H1 (cell line): ENCODE data around the gene RNGTT.

ENCODE experiments used
- BCL11A ChIP-seq, 2 experiments: IDR thresholded peaks; one replicate each; pipeline ENCODE4 v1.6.1; 2011; ENCODE audit warnings: low read depth in 2 of 2, low read length in 2 of 2, mild to moderate bottlenecking in 2 of 2
- CEBPB ChIP-seq: IDR thresholded peaks from 2 replicates; pipeline ENCODE4 v1.6.1; 2012; ENCODE audit warnings: low read depth, low read length
- CHD1 ChIP-seq: IDR thresholded peaks from 2 replicates; pipeline ENCODE4 v1.6.1; 2012; ENCODE audit warnings: low read depth, low read length, improper control_type of control experiment
- CHD2 ChIP-seq: IDR thresholded peaks from 2 replicates; pipeline ENCODE4 v1.6.1; 2012; ENCODE audit warnings: low read length, improper control_type of control experiment
- EZH2 ChIP-seq: fragments of 200-600 bp; sonication (generic); IDR thresholded peaks from 2 replicates; pipeline ENCODE4 v1.7.1; 2012; ENCODE audit warnings: low read depth, mild to moderate bottlenecking, moderate library complexity, low read length, inconsistent platforms; ENCODE audit not compliant: severe bottlenecking
- HDAC2 ChIP-seq, 2 experiments: fragments of 300-600 bp in 1 of 2; sonication (generic) in 1 of 2; IDR thresholded peaks; 2 replicates each; pipeline ENCODE4 v1.6.1; 2011 to 2012; ENCODE audit warnings: low read depth in 2 of 2, low read length in 2 of 2, mild to moderate bottlenecking in 2 of 2, moderate library complexity in 2 of 2, borderline replicate concordance in 1 of 2, inconsistent platforms in 1 of 2
- KDM1A ChIP-seq: fragments of 200-600, 300-600 bp; sonication (generic); IDR thresholded peaks from 2 replicates; pipeline ENCODE4 v1.7.1; 2016; ENCODE audit warnings: mild to moderate bottlenecking, low read length, borderline replicate concordance
- NANOG ChIP-seq: IDR thresholded peaks from 2 replicates; pipeline ENCODE4 v1.6.1; 2011; ENCODE audit warnings: low read length, low read depth, mild to moderate bottlenecking, inconsistent platforms; ENCODE audit not compliant: insufficient read depth, poor library complexity, severe bottlenecking
- POLR2A ChIP-seq, 2 experiments: IDR thresholded peaks; 1 replicate in 1 of 2; 2 replicates in 1 of 2; pipeline ENCODE4 v1.6.1; 2011; ENCODE audit warnings: low read depth in 2 of 2, low read length in 2 of 2, mild to moderate bottlenecking in 2 of 2; ENCODE audit errors: control extremely low read depth in 1 of 2
- YY1 ChIP-seq: IDR thresholded peaks from 2 replicates; pipeline ENCODE4 v1.6.1; 2011; ENCODE audit warnings: low read depth, mild to moderate bottlenecking, low read length
- TF ChIP-seq, protein P1 (sequence below): IDR thresholded peaks from 2 replicates; pipeline ENCODE4 v1.6.1; 2012; ENCODE audit warnings: inconsistent platforms
- TF ChIP-seq, protein P2 (sequence below): IDR thresholded peaks from 2 replicates; pipeline ENCODE4 v1.6.1; 2011; ENCODE audit warnings: low read length, improper control_type of control experiment
- TF ChIP-seq, protein P3 (sequence below), 3 experiments: IDR thresholded peaks; 1 replicate in 2 of 3; 2 replicates in 1 of 3; pipeline versions ENCODE4 v1.5.1 to v1.6.1; 2011; ENCODE audit warnings: low read length in 3 of 3, mild to moderate bottlenecking in 3 of 3, inconsistent platforms in 2 of 3, low read depth in 1 of 3, moderate library complexity in 1 of 3; ENCODE audit not compliant: insufficient read depth in 1 of 3; ENCODE audit errors: control extremely low read depth in 1 of 3

DNA sequence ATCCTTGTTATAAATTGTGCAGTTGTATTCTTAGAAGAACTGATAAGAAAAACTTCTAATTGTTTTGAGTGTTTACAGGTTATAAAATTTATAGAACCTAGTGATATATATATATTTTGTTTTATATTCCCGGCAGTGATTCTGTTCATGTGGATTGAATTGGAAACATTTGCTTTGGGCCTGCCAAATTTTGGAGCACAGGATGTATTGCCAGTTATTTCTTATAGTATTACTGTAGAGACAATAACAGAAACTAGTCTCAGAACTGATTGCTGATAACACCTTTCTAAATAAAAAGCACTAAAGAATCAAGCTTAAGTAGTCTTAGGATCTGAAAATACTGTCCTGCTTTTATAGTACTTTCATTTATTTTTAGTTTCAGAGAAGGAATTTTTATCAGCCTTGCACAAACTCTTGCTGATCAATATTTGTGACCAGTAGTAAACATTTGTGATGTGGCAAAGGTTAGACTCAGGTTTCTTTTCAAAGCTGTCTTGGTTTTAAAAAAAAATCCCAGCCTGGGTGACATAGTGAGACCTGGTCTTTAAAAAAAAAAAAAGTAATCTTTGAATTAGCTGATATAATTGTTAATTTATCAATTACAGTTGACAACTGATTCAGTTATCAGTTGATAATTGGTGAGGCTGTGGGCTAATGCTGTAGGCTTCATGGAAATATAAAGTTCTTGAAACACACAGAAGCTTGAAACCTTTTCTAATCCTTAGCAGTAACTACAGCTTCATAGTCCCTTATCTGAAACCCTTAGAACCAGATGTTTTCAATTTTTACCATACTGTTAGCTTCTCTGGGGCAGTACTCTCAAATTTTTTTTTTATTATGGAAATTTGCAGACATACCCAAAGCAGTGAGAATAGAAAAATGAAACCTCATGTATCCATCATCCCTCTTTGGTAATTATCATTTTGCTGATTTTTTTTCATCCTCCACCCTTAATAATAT lies 42.4 kb downstream of the RNGTT start:
- TF ChIP-seq, protein P1, sequence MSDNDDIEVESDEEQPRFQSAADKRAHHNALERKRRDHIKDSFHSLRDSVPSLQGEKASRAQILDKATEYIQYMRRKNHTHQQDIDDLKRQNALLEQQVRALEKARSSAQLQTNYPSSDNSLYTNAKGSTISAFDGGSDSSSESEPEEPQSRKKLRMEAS, result no peak
- TF ChIP-seq, protein P2, sequence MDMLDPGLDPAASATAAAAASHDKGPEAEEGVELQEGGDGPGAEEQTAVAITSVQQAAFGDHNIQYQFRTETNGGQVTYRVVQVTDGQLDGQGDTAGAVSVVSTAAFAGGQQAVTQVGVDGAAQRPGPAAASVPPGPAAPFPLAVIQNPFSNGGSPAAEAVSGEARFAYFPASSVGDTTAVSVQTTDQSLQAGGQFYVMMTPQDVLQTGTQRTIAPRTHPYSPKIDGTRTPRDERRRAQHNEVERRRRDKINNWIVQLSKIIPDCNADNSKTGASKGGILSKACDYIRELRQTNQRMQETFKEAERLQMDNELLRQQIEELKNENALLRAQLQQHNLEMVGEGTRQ, result no peak
- no peak for TF ChIP-seq BCL11A (IDR thresholded peaks at IDR 0.05; ENCODE audit: low read depth in 2 of 2, low read length in 2 of 2)
- TF ChIP-seq HDAC2 (IDR thresholded peaks at IDR 0.05; ENCODE audit: borderline replicate concordance in 1 of 2, low read depth in 2 of 2, low read length in 2 of 2), result no peak
- TF ChIP-seq EZH2, result no peak
- no peak for TF ChIP-seq YY1
- no peak for TF ChIP-seq POLR2A (IDR thresholded peaks at IDR 0.05; ENCODE audit: control extremely low read depth in 1 of 2, low read depth in 2 of 2, low read length in 2 of 2)
- no peak for TF ChIP-seq CHD1
- TF ChIP-seq NANOG, result no peak
- TF ChIP-seq, protein P3, sequence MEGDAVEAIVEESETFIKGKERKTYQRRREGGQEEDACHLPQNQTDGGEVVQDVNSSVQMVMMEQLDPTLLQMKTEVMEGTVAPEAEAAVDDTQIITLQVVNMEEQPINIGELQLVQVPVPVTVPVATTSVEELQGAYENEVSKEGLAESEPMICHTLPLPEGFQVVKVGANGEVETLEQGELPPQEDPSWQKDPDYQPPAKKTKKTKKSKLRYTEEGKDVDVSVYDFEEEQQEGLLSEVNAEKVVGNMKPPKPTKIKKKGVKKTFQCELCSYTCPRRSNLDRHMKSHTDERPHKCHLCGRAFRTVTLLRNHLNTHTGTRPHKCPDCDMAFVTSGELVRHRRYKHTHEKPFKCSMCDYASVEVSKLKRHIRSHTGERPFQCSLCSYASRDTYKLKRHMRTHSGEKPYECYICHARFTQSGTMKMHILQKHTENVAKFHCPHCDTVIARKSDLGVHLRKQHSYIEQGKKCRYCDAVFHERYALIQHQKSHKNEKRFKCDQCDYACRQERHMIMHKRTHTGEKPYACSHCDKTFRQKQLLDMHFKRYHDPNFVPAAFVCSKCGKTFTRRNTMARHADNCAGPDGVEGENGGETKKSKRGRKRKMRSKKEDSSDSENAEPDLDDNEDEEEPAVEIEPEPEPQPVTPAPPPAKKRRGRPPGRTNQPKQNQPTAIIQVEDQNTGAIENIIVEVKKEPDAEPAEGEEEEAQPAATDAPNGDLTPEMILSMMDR (IDR thresholded peaks at IDR 0.05; ENCODE audit: control extremely low read depth in 1 of 3, insufficient read depth in 1 of 3, low read depth in 1 of 3, low read length in 3 of 3), result no peak
- no peak for TF ChIP-seq KDM1A
- no peak for TF ChIP-seq CHD2
- TF ChIP-seq CEBPB, result no peak
